Smooth muscle cell of the brain vasculature (primary cell): ENCODE data around the gene ARID5B.

Source experiments
- DNase-seq: peaks from one replicate; pipeline ENCODE4 v3.0.0-alpha.2; 2012; ENCODE audit warnings: low read depth, low spot score

The ARID5B gene

DNA sequence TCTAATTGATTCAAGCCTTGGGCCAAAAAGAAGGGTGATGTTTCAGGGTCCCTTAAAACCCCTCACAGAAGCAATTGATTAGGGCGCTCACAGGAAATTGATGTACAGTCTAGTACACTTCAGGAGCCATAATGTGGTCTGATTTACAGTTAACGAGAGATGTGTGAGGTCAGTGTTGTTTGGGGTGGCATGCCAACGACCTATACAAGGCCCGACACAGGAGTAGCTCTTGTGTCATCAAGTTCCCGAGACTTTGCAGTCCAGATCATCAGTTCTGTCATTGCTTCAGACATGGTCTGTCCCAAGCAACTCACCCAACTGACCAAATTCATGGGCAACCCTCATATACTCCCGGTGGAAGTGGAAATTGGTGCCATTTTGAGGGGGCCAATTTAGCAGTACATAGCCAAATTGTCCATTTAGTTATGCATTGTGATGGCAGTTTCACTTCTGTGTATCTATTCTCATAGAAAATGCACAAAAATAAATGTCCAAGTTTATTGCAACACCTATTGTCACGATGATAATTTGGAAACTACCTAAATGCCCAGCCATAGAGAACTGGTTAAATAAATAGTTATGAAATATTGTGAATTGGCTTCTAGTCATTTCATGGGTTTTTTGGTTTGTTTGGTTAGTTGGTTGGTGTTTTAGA, 18.0 kb upstream of the ARID5B start:
- DNase-seq, result no peak

DNA sequence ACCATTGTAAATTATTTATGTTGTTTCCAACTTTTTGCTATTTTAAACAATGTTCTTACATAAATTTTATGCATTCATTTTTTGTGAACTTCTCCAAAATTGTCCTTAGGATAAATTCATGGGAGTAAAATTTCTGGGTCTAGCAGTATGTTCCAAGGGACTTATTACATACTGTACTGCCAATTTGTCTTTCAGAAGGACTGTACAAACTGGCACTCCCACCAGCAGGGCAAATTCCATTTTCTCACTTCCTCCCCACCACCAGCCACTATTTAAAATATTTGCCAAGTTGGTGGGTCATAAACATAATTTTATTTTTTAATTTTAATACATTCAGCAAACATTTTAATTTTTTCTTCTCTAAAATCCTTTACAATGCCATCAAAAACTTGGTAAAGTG, 13.7 kb upstream of the ARID5B start:
- DNase-seq, result no peak

DNA sequence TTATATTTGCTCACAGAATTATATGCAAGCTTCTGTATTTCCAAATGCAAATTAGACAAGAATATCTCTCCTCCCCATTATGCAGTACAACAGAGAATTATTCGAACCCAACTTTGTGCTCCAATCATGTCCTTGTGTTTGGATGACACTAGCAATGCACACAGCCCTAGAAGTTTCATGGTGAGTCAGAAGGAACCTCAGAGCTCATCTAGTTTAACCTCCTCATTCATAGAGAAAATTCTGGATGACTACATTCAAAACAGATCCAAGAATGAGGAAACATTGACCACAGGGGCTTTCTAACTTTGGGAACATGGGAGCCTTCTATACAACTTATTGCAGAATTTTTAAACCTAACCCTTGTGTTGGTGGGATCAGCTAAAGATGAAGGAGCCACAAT, 12.8 kb upstream of the ARID5B start:
- no peak for DNase-seq

DNA sequence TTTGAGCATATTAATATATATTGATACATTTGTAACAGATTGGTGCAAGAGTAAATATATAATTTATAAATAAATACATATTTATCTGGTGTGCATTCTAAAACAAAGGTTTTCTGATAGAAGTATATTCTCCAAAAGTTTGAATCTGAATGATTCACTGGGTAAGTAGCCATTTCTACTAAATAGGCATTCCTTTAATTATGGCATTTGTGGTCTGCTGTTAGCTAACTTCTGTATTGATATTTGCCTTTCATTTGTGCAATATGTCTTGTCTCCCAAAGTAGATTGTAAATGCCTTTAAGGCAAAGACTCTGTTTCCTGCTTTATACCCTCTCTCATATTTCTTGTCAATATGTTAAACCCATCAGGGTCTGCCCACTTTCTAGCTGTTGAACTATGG, 11.1 kb upstream of the ARID5B start:
- no peak for DNase-seq

DNA sequence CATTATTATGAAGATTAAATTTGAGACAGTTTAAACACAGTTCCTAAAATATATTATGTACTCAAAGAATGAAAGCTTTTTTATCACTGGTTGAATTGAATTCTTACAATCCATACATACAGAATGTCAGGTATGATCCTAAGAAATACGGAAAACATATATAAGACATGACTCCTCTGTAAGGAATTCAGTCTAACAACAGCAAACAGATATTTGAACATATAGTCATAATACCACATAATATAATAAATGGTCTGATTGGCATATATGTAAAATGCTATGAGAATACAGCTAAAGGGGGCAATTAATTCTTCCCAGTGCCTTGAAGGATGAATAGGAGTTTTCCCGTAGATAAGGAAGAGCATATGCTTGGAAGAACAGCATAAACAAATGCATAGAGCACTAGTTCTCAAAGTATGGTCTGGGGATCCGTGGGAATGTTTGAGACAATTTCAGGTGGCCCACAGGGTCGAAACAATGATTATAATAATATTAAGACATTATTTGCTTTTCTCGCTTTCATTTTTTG, 10.6 kb upstream of the ARID5B start:
- DNase-seq, result no peak

DNA sequence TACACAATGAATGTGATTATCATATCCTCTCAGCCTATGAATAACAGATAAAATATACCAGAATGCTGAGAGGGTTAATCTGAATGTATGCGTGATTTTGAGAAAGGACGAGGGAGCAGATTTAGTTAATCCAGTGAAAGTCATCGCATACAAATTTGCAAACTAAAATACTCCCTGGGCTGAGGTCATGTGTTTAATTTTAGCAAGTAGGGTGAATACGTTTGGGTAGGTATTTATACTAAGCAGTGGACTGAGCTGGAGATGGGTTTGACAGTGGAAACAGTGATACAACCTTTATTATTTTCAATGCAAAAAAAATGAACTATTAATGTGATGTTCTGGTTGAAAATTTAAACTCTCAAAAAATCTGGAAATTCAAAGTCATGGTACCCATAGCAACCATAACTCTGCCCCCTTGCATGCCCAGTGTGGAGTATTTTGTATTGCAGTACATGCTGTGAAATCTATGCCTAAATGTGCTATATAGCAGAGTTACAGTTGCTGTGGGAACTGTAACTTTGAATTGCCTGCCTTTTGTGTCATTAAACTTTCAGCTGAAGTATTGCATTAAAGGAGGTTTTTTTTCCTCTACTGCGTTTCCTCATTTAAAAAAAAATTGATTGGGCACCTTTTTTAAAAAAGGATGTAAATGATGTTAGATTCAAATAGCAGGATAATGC, 9.5 kb upstream of the ARID5B start:
- DNase-seq, result no peak

DNA sequence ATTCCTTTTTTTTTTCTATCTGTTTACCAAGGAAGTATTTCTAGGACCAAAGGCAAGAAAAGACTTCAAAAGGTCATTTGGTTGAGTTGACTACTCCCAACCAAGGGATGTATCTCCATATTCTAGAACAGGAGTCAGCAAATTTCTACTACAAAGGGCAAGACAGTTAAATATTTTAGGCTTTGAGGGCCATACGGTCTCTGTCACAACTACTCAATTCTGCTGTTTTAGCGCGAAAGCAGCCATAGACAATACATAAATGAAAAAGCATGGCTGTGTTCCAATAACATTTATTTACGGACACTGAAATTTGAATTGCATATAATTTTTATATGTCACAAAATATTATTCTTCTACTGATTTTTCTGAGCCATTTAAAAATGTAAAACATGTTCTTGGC, 8.5 kb upstream of the ARID5B start:
- no peak for DNase-seq

DNA sequence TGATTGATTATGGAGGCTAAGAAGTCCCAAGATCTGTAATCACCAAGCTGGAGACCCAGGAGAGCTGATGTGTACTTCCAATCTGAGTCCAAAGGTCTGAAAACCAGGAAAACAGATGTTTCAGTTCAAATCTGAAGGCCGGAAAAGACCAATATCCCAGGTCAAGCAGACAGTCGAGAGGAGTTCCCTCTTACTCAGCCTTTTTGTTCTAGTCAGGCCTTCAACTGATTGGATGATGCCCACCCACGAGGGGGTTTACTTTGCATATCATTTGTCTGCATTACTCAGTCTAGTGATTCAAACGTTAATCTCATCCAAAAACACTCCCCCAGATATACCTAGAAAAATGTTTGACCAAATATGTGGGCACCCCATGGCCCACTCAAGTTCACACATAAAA, 7.4 kb upstream of the ARID5B start:
- DNase-seq, result no peak

DNA sequence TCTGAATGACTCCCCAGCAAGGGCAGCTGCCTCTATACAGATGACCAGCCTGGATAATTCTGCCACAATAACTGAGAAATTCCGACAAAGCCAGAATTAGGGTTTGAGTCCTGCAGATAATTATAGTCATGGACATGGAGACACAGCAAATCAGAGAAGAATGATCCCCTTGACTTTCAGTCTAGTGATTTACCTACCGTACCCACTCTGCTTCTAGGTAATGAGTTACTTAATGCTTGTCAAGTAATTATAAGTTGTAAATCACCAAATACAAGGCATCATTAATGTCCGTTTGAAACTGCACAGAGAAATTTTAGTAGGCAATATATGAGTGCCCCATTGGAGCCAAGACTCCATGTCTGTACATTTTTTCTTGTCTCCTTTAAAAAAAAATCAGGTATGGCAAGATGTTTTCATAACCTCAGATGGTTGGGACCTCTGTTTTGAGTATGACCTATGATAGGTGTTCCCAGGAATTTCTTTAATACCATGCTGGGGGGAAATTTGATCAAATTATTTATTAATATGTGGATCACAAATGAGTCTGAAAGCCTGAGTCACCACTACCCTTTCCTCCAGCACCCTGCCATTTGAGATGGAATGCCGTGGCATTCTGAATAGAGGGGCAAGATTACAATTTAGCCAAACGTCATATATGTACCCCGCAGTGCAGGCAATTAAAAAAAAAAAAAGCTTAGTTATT, 5.5 kb upstream of the ARID5B start:
- DNase-seq, result no peak

DNA sequence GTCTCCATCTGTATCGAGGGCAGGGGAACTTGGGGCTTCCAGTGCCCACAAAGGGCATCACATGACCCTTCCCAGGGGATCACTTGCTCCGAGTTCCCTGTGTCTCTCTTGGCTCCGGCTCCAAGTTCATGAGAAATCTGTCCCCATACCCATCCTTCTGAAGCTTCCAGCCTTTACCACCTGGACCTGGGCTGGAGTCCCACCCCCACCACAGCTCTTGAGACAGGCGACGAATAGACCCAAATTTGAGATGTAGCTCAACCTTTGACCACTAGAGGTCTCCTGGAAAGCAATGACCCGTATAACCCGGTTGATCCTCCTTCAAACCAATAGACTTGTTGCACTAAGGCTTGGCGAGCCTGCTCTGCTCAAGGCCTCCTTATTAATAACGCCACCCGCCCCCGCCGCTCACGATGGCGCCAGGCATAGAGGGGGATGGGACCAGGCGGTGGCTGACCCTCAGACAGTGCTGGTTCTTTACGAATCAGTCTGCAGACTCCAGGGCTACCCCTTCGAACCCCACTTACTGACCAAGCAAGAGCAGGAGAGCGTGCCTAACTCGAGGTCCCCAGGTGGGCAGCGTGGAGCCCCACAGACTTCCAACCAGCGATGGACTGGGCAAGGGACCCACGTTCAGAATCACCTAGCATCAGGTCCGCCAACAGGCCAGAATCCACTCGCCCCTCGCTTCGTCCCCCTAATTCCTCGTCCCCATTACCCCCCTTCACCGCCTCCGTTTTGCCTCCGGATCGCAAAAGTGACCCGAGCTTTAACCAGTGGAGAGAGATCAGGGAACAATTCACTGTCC, 4.4 kb upstream of the ARID5B start:
- no peak for DNase-seq

DNA sequence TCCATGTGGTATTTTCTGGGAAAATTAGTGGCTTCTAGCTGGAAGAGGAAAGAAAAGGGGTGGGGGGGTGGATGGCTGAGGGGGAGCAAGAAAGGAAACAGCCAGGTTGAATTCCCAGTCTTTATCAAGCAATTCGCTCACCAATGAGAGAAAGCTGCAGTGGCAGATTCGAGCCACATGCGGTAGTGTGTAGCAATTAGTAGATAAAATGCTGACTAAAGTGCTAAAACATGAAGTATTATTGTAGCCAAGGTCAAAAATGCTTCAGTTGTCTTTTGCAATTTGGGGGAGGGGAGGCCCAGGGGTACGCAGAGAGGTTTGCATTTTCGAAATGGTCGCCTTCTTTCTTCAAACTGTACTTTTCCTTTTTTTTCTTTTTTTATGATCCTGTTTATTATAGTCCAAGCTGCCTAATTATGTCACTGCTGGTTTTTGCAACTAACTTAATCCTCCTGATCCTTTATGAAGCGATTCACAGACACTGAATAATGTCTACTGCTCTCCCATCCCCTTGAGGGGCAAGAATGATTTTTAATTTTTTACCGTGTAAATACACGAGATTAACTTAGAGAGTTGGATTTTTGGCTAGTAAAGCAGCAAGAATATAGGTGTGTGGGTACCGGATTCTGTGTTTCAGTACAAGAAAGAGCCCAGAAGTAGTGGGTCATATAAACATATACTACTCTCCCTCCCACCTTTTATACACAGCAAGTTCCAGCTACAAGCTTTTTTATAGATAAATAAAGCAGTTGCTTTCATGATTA, 3.6 kb upstream of the ARID5B start:
- DNase-seq, result no peak

DNA sequence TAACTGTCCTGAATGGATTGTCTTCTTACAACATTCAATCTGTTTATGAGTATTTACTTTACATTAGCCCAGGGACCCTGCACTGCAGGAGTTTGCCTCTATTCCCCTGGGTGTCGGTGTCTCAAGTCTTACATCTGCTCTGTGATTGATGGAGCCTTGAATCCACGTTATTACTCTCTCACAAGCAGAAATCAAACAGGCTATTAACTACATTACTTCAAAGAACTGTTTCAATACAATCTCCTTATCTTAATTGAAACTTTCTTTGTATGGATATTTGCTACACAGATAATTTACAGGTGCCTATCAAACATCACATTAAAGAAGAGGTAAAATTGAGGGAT, 3.1 kb upstream of the ARID5B start:
- DNase-seq, result no peak

DNA sequence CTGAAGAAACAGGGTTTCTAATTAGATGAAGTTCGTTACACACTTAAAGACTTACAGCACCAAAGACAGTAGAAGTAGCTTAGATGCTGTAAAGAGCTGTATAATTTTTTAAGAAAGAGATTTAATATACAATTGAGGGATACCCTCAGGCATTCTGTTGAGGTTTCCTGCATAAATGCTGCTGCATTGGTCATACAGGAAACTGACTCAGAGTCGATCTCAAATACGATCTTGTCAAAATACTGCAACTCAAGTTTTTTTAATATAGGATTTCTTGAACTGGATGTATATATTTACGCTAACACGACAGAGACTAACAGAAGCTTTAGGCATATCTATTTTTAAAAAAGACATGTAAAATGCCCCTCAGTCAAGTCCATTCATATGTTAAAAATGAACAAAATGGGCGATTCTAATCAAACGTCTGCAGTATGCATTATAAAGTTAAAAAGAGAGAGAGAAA, 2.4 kb upstream of the ARID5B start:
- no peak for DNase-seq

DNA sequence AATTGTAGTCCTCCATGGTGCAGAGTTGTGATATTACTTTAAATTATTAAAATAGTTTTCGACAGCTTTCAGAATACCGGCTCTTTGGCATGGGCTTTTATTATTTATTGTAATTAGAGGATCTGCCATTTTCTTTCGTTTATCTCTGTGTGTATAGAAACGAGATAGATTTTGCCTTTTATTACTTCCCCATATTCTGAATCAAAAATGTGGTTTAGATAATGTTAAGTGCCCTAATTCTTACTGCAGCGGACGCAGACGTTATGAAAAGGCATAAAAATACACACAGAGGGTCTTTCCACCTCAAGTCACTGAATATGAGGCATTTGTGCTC, 1.9 kb upstream of the ARID5B start:
- DNase-seq, result no peak

DNA sequence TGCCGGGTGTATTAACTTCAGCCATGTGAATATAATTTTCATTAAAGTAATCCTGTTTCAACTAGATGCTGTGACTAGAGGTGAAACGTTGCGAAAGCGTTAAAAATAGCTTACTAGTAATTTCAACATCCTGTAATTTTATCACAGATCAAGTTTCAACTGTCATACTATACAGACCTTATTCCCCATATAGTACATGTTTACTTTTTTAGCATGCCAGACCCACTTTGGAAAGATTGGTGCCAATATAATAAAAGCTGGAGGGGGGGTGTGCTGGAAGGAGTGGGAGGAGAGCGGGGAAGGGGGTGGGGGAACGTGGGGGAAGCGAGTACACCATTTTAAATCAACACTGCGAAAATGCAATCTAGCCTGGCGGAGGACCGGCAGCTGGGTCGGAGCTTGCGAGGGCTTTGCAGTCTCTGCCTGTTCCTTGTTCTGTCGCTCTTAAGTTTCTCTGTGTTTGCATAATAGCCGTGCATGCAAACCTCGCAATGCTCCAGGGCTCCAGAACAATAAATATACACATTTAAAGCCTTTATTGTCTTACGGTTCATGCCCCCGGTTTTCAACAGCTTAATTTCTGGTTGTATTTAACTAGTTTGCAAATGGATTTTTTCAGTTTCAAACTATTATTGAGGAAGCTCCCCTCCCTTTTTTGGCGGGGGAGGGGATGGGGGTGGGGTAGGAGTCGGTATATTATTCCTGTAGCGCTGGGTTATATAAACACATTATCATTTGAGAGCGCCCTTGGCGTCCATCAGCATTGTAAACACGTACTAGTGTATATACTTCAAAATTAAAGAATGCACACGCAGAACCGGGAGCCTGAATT, 1.3 kb upstream of the ARID5B start:
- DNase-seq, result no peak

DNA sequence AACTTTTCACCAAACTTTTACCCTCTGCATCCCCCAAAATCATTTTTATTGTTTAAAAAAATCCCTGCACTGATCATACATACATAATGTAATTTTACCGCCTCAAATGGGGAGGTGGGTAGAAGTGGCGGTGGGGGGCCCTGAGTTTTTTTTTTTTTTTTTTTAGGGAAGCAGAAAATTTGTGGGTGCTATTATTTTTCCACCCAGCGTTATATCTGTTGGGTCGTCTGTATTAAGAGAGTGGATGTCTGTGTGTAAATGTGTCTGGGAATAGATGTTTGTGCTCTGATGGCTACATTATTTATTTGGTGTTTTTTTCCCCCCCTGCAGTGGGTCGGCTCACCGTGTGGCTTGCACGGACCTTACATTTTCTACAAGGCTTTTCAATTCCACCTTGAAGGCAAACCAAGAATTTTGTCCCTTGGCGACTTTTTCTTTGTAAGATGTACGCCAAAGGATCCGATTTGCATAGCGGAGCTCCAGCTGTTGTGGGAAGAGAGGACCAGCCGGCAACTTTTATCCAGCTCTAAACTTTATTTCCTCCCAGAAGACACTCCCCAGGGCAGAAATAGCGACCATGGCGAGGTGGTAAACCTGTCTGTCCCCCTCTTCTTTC, 438 bp downstream of the ARID5B start:
- no peak for DNase-seq

DNA sequence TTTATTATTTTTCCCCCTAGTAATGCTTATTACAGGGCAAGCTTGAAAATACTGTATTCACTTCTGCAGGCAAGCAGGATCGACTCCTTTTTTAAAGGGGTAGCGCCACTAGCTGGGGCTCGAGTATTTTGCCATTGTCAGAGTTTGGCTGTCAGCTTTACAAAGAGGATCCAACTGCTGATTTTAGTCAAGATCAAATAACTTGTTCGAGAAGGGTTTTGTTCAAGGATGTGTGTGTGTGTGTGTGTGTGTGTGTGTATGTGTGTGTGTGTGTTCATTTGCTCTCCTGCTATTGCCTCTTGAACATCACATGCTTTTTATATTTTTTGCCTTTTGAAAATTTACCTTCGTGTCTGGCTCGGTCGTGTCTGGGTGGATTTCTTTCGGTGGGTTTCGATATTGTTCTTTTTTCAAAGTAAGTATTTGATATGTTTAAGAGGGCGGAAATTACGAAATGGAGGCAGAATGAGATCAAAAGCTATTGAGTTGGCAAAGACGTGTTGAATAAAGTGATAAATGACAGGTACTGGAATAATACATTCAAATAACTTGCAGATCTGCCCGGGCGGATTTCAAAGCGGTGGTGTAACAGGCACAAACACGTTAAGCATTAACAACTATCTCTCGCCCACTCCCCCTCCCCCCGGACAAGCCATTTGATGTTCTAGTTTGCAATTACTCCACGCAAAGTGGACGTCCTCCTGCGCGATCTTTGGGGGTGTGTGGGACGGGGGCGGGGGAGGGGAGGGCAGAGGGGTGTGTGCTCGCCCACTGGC, 1.1 kb downstream of the ARID5B start:
- DNase-seq, result no peak

DNA sequence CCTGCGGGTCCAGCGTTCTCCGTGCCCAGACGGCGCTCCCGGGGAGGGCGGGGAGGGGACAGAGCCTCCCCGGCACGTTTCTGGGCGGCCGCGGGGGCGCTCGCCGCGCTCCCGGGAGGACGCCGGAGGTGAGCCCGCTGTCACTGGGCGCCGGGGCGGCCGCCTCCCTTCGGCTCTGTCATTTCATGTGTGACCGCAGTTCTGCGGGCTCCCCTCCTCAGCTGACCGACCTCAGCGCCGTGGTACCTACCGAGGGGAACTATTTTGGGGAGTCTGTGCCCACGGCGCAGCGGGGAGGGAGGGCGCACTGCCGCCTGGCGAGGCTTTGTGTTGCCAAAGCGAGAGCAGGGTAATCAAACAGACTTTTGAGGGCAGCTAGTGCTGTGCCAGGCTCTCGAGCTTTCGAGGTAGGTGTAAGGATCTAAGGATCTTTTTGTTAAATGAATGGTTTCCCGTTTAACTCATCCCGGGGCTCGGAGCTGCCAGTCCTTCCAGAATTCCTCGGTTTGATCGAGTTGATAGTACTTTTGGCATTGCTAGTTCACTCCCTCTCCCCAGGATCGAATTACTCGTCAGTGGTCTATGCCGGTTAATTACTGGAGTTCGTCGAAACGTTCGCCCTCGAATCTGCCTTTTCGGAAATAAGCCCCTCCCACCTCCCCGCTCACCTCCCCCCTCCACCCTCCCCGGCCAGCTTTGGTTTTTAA, 1.9 kb downstream of the ARID5B start:
- no peak for DNase-seq

DNA sequence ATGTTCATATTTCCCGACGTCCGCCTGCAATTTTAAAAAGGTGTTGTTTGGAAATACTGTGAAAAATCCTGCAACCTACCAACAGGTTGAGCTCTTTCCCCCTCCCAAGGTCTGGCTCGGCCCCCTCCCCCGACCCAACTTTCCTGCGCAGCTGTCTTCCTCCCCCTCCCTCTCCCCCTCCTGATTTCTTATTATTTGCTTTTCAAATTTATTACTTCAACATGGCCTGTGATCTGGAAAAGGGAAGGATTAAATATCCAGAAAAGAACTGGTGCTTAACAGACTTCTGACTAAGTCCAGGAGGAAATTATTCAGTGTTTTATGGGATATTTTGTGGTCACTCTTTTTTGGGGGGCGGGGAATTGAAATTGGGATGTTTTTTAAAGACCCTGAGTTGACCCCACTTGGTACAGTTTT, 2.4 kb downstream of the ARID5B start:
- no peak for DNase-seq
